Sigmoid colon (tissue), 7 donors: ENCODE data around the gene ULBP2. TPM values are rescaled to one million over a fixed set of nuclear protein-coding genes. Genes with fewer than 3 reads are reported as not detected.
"Not testable (repeated sequence)": the region's sequence is repeated elsewhere in the genome, so short reads cannot be mapped to it uniquely, and the experiment has no call there.

Source experiments
- DNase-seq: peaks from one replicate; pipeline ENCODE4 v3.0.0-alpha.2; 2019
- H3K27ac ChIP-seq, 4 donors: fragments of 200-600 bp; sonication (generic); one replicate each; pipeline ENCODE4 v1.5.1; 2016 to 2019; ENCODE audit warnings: mild to moderate bottlenecking in 1 of 4
- H3K27me3 ChIP-seq, 3 donors: fragments of 200-600 bp; sonication (generic); one replicate each; pipeline ENCODE4 v1.5.1; 2019; ENCODE audit warnings: mild to moderate bottlenecking in 1 of 3
- H3K36me3 ChIP-seq, 4 donors: fragments of 200-600 bp; sonication (generic); one replicate each; pipeline ENCODE4 v1.5.1; 2016 to 2019
- H3K4me1 ChIP-seq, 4 donors: fragments of 200-600 bp; sonication (generic); one replicate each; pipeline ENCODE4 v1.5.1; 2017 to 2019
- H3K4me3 ChIP-seq, 4 donors: fragments of 200-600 bp; sonication (generic); one replicate each; pipeline ENCODE4 v1.5.1; 2017 to 2019; ENCODE audit warnings: mild to moderate bottlenecking in 2 of 4, moderate library complexity in 1 of 4
- H3K9me3 ChIP-seq, 4 donors: fragments of 200-600 bp in 3 of 4; sonication (generic) in 3 of 4; one replicate each; pipeline versions ENCODE4 v1.5.1 to v1.6.1; 2013 to 2019
- EP300 ChIP-seq, 4 donors: sonication (generic); formaldehyde crosslinking; IDR thresholded peaks; one replicate each; pipeline ENCODE4 v1.6.1; 2017; ENCODE audit warnings: antibody characterized with exemption in 4 of 4
- POLR2A ChIP-seq, 2 donors: fragments of 450-650 bp; IDR thresholded peaks; one replicate each; pipeline ENCODE4 v1.6.1; 2016; ENCODE audit warnings: antibody characterized with exemption in 2 of 2, mild to moderate bottlenecking in 2 of 2, moderate library complexity in 2 of 2
- POLR2AphosphoS5 ChIP-seq, 4 donors: sonication (generic); formaldehyde crosslinking; IDR thresholded peaks; one replicate each; pipeline ENCODE4 v1.6.1; 2017; ENCODE audit warnings: antibody characterized with exemption in 4 of 4
- whole genome bisulfite sequencing, 2 donors: extraction: QIAGEN DNeasy Blood & Tissue Kit; methylation state at CpG; one replicate each; pipeline ENCODE4 v1.1.7; 2013; 5-methylcytosine and 5-hydroxymethylcytosine counted together
- intact Hi-C: fragments of 100-400 bp; cut with DNase I; formaldehyde crosslinking; loops from one replicate; pipeline ENCODE4 v1.15.1; 2023
- polyA plus RNA-seq, 3 donors: library from polyadenylated mRNA; stranded (reverse); fragments of 200-250 nt; gene quantifications; one replicate each; pipeline ENCODE4 v1.2.3, GENCODE V29; 2013
- total RNA-seq, 4 donors: library from RNA; depleted of rRNA; stranded (reverse); fragments of >200 nt; gene quantifications; one replicate each; pipeline ENCODE4 v1.1.0, GENCODE V29; 2016
- TF ChIP-seq, protein P1 (sequence below), 4 experiments: fragments of 450-650 bp in 3 of 4; fragments of 200-600 bp in 1 of 4; IDR thresholded peaks; one replicate each; pipeline ENCODE4 v1.5.1; 2016 to 2019; ENCODE audit warnings: antibody characterized with exemption in 4 of 4, mild to moderate bottlenecking in 3 of 4, moderate library complexity in 2 of 4
- donor health status: healthy with polysubstance abuse.
- donor health status: Bipolar disorder and iron deficiency.
- donor health status: healthy.

ULBP2 gene
- total and polyA plus RNA-seq, 7 donors = 0.34 TPM; not detected in 6

DNA sequence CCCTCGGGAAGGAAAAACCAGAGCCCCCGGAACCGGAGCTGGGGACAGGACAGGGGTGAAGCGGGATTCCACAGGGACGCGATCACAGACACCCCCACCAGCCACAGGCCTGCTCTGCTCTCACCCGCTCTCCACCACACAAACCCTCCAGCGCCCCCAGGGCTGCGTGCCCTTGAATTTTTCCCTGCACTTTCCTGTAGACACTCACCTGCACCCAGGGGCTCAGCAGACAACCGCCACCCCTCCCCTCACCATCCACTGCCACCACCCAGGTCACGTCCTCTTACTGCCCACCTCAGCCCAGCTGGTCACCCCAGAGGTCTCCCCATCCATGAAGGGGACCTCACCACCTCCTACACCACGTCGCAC, 631 bp downstream of the ULBP2 start:
- Histone ChIP-seq H3K27ac (no peak overlapping the region), H3K27me3 (peaks cover 32 to 65% (median 50%) of the 10 kb centered on the region in 3 donors), H3K4me1 (peaks cover 0 to 34% (median 26%) of the 10 kb centered on the region in 4 donors), H3K4me3 (peak overlapping the region in 3 of 4 donors; percentile 32 to 50 (median 46)), H3K9me3 (no peaks in the 10 kb centered on the region), H3K36me3 (no peaks in the 10 kb centered on the region)
- DNase-seq = no peak
- WGBS, 2 donors = 12 to 21% methylated on average over 13 of the region's 13 CpGs
- intact Hi-C loops = no loop called here
- TF ChIP-seq POLR2AphosphoS5 (IDR thresholded peaks at IDR 0.05) (no peak), POLR2A (IDR thresholded peaks at IDR 0.05) (no peak), EP300 (IDR thresholded peaks at IDR 0.05) (no peak)
- TF ChIP-seq, protein P1, sequence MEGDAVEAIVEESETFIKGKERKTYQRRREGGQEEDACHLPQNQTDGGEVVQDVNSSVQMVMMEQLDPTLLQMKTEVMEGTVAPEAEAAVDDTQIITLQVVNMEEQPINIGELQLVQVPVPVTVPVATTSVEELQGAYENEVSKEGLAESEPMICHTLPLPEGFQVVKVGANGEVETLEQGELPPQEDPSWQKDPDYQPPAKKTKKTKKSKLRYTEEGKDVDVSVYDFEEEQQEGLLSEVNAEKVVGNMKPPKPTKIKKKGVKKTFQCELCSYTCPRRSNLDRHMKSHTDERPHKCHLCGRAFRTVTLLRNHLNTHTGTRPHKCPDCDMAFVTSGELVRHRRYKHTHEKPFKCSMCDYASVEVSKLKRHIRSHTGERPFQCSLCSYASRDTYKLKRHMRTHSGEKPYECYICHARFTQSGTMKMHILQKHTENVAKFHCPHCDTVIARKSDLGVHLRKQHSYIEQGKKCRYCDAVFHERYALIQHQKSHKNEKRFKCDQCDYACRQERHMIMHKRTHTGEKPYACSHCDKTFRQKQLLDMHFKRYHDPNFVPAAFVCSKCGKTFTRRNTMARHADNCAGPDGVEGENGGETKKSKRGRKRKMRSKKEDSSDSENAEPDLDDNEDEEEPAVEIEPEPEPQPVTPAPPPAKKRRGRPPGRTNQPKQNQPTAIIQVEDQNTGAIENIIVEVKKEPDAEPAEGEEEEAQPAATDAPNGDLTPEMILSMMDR (IDR thresholded peaks at IDR 0.05) = no peak

DNA sequence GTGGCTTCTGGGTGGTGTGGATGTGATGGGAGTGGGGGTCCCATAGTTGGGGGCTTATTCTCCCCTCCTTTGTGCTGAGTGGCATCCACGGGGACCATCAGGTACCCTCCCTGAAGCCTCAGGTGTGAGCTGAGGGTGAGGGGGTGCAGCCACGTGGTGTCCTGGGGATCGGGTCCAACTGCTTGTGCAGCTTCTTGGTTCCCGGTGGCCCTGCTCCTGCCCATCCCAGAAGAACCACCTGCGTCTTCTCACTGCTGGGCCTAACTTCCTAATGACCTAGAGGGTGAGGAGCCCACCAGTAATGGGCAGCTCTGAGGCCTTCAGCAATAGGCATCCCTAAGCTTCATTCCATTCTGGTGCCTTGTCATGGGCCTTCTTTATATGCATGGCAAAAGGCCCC, 1.5 kb downstream of the ULBP2 start:
- intact Hi-C loops, H3K36me3 ChIP-seq, DNase-seq, H3K27ac ChIP-seq, H3K9me3 ChIP-seq, H3K4me3 ChIP-seq: not testable (repeated sequence)
- H3K27me3 ChIP-seq = peaks cover 27 to 63% (median 44%) of the 10 kb centered on the region in 3 donors
- H3K4me1 ChIP-seq = peaks cover 0 to 31% (median 23%) of the 10 kb centered on the region in 4 donors
- 80 to 81% methylated on average over 5 of the region's 5 CpGs for WGBS, 2 donors

DNA sequence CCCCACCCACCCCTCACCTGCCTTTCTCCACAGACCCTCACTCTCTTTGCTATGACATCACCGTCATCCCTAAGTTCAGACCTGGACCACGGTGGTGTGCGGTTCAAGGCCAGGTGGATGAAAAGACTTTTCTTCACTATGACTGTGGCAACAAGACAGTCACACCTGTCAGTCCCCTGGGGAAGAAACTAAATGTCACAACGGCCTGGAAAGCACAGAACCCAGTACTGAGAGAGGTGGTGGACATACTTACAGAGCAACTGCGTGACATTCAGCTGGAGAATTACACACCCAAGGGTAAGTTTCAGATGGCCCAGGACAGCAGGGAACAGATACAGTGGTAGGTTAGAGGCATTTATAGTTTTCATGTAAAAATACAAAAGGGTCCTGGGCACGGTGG, 3.5 kb downstream of the ULBP2 start:
- WGBS, 2 donors = 79 to 85% methylated on average over 5 of the region's 6 CpGs
- H3K4me3 ChIP-seq, DNase-seq, intact Hi-C loops, H3K9me3 ChIP-seq, H3K36me3 ChIP-seq, H3K27ac ChIP-seq: not testable (repeated sequence)
- H3K27me3 ChIP-seq = peaks cover 10 to 62% (median 24%) of the 10 kb centered on the region in 3 donors
- peaks cover 0 to 20% (median 14%) of the 10 kb centered on the region in 4 donors for H3K4me1 ChIP-seq

DNA sequence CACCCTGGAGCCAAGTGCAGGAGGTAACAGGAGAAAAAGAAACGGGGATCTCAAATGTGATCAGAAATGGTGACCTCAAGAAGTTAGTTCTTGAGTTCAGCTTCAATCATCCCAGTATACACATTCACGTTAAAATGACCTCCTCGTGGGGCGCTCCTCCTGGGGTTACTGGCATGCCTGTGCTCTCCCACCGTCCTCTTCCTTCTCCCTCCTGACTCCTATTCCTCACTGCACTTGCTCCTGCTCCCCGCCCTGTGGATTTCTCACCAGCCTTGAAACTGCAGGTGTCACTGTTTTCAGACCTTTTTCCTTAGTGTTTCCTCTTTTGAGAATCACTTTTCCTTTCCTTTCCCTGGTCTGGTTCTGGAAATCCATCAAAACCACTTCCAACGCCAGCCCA, 4.8 kb downstream of the ULBP2 start:
- H3K4me1 ChIP-seq, H3K4me3 ChIP-seq, H3K9me3 ChIP-seq, H3K27ac ChIP-seq, H3K36me3 ChIP-seq, intact Hi-C loops: not testable (repeated sequence)
- WGBS, 2 donors = 55 to 63% methylated on average over 7 of the region's 7 CpGs
- peaks cover 0 to 62% (median 19%) of the 10 kb centered on the region in 3 donors for H3K27me3 ChIP-seq
- DNase-seq = peak; percentile 42

DNA sequence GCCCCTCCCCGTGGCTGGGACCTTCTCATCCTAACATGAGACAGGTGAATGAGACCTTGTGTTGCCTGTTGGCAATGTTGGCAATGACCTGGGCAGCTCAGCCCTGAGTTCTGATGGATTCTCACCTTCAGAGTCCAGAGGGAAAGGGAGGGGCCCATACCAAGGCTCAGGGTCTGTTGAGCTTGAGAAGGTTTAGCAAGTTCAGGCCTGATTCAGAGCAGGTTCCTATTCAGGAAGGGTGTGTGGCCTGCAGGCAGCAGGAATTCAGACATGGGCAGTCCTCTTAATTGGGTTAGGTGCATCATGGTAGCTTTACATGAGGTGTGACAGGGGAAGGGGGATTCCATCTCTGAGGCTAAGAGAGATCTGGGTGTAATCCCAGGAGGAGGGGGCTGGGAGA, 5.7 kb downstream of the ULBP2 start:
- H3K9me3 ChIP-seq, H3K36me3 ChIP-seq, DNase-seq, H3K27ac ChIP-seq, H3K4me3 ChIP-seq, H3K4me1 ChIP-seq, intact Hi-C loops: not testable (repeated sequence)
- H3K27me3 ChIP-seq = peaks cover 6 to 62% (median 19%) of the 10 kb centered on the region in 3 donors
- WGBS, 2 donors = no CpG with 5 or more reads among the region's 1 CpG

DNA sequence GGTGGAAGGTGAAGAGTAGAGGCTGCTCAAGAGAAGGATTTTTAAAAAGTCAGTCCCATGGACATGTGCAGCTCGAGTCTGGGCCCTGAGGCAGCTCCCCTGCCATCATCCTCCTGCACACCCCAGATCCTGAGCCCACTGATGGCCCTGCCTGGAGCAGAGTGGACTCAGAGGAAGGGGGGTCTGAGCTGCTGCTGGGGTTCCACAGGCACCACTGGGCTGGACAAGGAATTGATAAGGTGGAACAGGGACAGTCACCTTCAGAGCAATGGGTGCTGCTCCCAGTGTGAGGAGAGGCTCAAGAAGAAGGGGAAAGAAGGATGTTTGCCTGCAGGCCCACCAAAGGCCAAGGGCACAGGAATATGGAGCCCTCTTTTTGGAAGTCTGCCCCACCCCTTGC, 6.2 kb downstream of the ULBP2 start:
- intact Hi-C loops = no loop called here
- H3K4me3 ChIP-seq = no peak overlapping the region
- 63% methylated on average over 1 of the region's 1 CpG for WGBS, 2 donors

DNA sequence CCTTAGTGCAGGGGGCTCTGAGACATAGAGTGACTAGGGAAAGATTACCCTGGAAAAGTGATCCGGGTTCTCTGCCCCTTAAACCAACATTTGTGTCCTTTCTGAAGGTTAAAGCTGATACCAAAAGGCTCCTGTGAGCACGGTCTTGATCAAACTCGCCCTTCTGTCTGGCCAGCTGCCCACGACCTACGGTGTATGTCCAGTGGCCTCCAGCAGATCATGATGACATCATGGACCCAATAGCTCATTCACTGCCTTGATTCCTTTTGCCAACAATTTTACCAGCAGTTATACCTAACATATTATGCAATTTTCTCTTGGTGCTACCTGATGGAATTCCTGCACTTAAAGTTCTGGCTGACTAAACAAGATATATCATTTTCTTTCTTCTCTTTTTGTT, 6.8 kb downstream of the ULBP2 start:
- TF ChIP-seq EP300 (IDR thresholded peaks at IDR 0.05) = no peak
- TF ChIP-seq, protein P1 (IDR thresholded peaks at IDR 0.05) = no peak
- no peak for TF ChIP-seq POLR2A (IDR thresholded peaks at IDR 0.05)
- no peak for TF ChIP-seq POLR2AphosphoS5 (IDR thresholded peaks at IDR 0.05)
- no peak overlapping the region for H3K27ac ChIP-seq
- H3K36me3 ChIP-seq = no peaks in the 10 kb centered on the region
- H3K4me3 ChIP-seq = no peak overlapping the region
- intact Hi-C loops = no loop called here
- no peak for DNase-seq
- WGBS, 2 donors = 79% methylated on average over 5 of the region's 5 CpGs
- no peaks in the 10 kb centered on the region for H3K9me3 ChIP-seq
- no peaks in the 10 kb centered on the region for H3K4me1 ChIP-seq
- peaks cover 10 to 63% (median 29%) of the 10 kb centered on the region in 3 donors for H3K27me3 ChIP-seq

More for the DNA sequence above, 6.2 kb downstream of the ULBP2 start:
- Histone ChIP-seq H3K27me3 (peaks cover 10 to 62% (median 23%) of the 10 kb centered on the region in 3 donors), H3K4me1 (no peaks in the 10 kb centered on the region), H3K9me3 (no peaks in the 10 kb centered on the region), H3K27ac (no peak overlapping the region), H3K36me3 (no peaks in the 10 kb centered on the region)
- TF ChIP-seq, protein P1 (IDR thresholded peaks at IDR 0.05) = no peak
- no peak for TF ChIP-seq POLR2A (IDR thresholded peaks at IDR 0.05)
- no peak for TF ChIP-seq EP300 (IDR thresholded peaks at IDR 0.05)
- no peak for TF ChIP-seq POLR2AphosphoS5 (IDR thresholded peaks at IDR 0.05)
- no peak for DNase-seq
